ENCODE measurements around the gene ACOT13.
"Not testable (repeated sequence)": the region's sequence is repeated elsewhere in the genome, so short reads cannot be mapped to it uniquely, and the experiment has no call there.

ACOT13 gene

DNA sequence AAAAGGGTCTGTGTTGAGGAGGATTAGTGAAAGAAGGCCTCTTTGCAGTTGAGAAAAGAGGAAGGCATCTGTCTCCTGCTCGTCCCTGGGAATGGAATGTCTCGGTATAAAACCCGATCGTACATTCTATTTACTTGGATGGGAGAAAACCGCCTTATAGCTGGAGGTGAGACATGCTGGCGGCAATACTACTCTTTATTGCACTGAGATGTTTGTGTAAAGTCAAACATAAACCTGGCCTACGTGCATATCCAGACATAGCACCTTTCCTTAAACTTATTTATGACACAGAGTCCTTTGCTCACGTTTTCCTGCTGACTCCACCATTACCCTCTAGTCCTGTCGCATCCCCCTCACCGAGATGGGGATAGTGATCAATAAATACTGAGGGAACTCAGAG, 4.6 kb upstream of the ACOT13 start:
- no peak for DNase-seq (ENCODE audit: low spot score)

DNA sequence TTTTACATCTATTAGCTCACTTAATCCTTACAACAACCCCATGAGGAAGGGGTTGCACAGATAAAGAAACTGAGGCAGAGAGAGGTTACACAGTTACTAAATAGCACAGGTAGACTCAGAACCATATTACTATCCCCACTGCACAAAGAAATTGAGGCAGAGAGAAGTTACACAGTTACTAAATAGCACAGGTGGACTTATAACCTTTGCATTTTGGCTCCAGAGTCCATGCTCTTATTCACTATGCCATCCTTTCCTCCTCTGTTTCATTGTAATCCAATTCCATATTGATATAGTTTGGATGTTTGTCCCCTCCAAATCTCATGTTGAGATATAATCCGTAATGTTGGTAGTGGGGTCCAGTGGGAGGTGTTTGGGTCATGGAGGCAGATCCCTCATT, 3.7 kb upstream of the ACOT13 start:
- DNase-seq (ENCODE audit: low spot score), result no peak

DNA sequence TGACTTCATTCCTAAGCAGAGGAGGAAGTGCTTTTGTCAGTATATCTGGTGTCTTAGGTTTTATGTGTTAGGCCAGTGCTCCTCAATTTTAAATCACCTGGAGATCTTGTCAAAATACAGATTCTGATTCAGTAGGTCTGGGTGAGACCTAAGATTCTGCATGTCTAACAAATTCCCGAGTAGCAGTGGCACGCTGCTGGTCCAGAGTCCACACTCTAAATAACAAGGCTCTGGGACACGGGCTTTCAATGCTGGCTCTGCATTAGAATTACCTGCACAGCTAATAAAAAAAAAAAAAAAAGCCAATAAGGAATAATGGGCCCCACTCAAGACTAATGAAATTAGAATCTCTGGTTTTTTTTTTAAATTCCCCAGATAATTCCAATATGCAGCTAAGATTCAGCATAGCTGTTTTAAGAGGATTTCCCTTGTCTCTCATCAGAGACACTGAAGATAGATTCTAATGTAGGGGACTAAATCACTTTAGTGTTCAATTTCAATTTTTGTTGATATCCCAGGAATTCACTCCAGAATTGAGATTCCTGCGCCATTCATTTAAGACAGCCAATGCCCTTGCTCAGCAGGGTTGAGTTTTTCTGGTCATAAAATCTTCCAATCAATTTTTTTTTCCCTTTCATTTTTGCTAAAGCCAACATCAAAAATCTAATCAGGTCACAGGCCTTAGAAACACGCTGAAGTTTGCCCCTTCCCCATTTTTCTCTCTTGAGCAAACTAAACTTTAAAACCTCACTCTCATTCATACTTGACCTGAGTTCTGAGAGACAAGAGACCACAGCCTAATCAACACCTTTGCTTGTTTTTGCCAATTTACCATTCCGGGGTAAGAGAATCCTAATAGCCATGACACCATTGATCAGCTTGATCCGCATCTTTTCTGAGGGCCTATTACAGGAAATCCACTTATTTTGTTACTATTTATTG, 2.6 kb upstream of the ACOT13 start:
- no peak for DNase-seq (ENCODE audit: low spot score)

DNA sequence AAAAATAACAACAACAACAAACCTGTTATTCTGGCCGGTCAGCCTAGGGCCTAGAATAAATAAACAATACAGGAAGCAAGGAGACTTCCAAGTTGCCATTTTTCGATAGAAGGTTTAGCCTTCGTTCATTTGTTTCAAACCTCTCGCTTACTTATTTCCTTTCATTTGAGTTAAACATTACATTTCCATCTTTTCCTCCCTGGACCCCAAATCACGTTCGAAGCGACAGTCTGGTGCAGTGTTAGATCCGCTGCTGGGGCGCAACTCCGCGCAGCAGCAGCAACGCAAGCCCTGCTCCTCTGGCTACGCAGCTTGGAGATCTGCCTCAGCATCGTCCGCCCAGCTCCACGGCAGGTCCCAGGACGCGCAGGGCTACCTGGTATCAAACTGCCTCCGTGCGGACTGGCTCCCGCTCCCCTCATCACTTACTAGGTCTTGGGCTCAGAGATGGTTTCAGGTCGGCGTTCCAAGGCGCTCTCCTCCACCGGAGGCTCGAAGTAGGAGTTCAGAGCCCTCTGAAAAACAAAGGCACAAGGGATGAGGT, 708 bp upstream of the ACOT13 start:
- peak; percentile 31 for DNase-seq (ENCODE audit: low spot score)

DNA sequence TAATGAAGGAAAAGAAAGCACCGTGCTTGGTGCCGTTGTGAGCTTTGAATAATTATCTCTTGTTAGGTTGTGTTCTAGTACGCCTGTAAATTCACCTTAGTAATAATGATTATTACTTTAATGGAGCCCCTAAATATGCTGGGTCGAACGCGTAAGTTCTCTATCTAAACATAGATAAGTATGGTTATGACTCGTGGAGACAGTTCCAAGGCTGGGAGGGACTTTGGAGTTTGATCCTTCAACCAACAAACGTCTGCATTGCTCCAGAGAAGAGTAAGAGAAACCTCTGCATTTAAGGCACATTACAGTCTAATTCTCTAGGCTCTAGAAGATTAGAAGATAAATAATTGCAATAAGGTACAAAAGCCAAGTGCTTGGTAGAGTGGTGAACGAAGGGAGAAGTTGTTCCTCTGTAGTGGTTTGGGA, 514 bp downstream of the ACOT13 start:
- no peak for DNase-seq (ENCODE audit: low spot score)

DNA sequence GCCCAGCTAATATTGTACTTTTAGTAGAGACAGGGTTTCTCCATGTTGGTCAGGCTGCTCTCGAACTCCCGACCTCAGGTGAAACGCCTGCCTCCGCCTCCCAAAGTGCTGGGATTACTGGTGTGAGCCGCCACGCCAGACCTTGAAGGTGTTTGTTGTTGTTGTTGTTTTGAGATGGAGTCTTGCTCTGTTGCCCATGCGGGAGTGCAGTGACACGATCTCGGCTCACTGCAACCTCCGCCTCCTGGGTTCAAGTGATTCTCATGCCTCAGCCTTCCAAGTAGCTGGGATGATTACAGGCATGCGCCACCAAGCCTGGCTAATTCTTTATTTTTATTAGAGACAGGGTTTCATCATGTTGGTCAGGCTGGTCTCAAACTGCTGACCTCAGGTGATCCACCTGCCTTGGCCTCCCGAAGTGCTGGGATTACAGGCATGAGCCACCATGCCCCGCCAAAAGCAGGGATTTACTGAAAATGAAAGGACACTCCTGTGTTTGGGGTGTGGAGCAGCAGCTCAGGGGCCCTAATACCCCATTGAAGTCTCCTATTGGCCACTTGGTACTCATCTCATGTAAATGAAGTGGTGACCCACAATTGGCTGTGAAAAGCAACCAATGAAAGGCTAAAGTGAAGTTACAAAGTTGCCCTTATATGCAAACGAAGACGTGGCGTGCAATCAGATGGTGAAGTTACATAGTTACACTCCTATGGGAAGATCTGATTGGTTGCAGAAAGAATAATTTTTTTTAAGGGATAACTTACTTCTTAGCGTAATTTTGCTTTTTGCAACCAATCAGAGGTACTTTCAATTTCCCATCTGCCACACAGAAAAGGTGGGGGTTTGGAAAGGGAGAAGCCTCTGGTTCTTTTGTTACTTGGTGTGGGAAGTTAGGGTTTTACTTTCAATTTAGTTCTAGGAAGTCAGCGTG, 1.5 kb downstream of the ACOT13 start:
- not testable (repeated sequence) for DNase-seq (ENCODE audit: low spot score)

DNA sequence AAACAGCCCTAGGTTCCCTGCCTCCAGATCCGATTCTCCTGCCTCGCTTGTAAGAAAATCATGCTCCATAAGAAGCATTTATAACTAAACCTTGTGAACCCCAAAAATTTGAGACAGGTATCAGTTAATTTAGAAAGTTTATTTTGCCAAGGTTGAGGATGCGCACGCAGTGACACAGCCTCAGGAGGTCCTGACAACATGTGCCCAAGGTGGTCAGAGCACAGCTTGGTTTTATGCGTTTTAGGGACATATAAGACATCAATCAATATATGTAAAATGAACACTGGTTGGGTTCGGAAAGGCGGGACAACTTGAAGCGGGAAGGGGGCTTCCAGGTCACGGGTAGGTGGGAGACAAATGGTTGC, 2.1 kb downstream of the ACOT13 start:
- DNase-seq (ENCODE audit: low spot score), result no peak

DNA sequence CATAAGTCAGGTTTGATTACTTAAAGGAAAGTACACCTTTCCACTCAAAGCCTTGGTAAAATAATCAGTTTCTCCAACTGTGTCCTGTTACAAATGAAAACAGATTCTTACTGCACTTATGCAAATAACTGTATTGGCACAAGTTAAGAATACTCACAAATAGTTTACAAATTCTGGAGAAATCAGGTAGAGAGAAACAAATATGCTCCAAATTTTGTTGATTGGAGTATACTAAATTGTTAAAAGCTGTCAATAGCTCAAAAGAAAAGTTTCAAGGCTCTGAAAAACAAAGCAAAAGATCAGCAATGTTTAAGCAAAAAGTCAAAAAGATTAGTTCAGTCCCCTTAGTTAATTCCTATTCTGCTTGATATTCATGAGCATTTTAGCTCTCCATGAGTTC, 3.6 kb downstream of the ACOT13 start:
- DNase-seq (ENCODE audit: low spot score), result not testable (repeated sequence)

DNA sequence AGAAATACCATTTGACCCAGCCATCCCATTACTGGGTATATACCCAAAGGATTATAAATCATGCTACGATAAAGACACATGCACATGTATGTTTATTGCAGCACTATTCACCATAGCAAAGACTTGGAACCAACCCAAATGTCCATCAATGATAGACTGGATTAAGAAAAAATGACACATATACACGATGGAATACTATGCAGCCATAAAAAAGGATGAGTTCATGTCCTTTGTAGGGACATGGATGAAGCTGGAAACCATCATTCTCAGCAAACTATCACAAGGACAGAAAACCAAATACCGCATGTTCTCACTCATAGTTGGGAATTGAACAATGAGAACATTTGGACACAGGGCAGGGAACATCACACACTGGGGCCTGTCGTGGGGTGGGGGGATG, 4.2 kb downstream of the ACOT13 start:
- DNase-seq (ENCODE audit: low spot score), result not testable (repeated sequence)

DNA sequence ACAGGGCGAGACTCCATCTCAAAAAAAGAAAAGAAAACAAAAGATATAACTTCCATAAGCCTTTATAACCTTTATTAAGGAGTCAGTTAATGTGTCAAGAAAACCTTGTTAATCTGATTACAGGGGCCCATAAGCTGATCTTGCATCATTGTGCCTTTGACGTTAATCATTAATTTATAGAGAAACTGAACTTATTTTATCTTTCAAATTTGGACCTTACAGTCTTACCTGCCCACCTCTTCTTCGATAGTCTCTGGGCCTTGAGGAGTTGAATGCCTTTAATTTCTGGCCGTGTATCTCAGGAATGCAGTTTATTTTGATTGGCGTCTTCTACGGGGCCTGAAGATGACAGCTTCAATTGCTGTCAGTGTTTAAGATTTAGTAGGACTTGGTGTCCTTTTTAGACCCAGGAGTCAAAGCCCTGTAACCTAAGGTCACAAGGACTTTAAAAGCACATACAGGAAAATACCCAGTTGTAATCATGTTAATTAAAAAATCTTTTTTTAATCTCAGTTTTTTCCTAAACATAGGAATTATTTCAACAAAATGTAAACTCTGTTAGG, 5.8 kb downstream of the ACOT13 start:
- DNase-seq (ENCODE audit: low spot score), result no peak

DNA sequence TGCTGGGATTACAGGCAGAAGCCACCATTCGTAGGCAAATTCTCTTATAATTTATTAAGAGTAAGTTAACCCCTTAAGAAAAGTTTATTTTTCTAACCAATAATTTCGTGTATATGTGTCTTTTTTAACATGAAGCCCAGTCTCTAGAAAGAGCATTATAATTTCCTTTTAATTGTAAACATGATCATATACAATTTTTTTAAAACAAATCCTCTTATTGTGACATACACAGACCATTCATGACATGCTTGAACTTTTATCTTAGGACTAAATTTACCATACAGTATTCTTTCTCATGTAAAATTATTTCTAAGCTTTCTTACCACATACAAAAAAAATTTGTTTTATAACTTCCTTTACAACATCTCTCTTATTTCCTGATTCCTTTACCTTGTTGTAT, 6.7 kb downstream of the ACOT13 start:
- no peak for DNase-seq (ENCODE audit: low spot score)

DNA sequence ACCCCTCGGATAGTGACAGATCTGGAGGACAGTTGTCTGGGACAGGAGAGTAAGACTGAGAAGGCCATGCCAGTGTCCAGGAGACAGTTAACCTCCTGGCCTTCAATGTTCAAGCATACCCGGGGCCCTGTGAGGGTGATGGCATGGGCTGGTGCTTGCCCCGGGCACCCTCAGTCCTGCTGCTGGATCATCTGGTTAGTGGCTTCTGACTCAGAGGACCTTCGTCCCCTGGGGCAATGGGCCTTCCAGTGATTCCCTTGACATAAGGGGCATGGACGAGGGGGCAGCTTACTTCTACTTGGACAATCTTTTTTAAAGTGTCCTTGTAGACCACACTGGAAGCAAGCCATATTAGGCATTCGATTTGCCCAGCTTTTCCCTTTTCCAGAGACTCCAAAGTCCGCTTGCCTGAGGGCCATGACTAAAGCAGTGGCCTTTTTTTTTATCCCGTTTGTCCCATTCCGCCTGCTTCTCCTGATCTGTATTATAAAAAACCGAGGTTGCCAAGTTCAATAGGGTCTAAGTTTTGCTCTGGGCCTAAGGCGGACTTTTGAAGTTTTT, 12.0 kb downstream of the ACOT13 start:
- DNase-seq (ENCODE audit: low spot score), result not testable (repeated sequence)

DNA sequence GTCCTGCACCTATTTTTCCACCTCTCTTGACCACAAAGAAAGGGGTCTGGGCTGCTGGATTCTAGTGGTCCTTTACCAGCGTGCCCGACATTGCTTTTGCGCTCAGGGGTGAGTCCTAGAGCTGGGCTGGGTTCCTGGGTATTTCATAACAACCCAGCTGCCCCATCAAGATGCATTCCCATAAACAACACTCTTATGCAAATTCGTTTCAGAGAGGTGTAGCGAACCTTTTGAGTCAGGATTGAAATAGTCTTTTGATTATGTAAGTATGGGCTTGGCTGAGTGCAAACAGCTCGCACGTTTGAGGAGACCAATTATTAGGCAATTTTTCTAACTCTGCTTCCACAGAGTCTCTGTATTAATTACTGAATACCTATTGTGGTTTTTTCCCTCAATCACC, 13.7 kb downstream of the ACOT13 start:
- no peak for DNase-seq (ENCODE audit: low spot score)

DNA sequence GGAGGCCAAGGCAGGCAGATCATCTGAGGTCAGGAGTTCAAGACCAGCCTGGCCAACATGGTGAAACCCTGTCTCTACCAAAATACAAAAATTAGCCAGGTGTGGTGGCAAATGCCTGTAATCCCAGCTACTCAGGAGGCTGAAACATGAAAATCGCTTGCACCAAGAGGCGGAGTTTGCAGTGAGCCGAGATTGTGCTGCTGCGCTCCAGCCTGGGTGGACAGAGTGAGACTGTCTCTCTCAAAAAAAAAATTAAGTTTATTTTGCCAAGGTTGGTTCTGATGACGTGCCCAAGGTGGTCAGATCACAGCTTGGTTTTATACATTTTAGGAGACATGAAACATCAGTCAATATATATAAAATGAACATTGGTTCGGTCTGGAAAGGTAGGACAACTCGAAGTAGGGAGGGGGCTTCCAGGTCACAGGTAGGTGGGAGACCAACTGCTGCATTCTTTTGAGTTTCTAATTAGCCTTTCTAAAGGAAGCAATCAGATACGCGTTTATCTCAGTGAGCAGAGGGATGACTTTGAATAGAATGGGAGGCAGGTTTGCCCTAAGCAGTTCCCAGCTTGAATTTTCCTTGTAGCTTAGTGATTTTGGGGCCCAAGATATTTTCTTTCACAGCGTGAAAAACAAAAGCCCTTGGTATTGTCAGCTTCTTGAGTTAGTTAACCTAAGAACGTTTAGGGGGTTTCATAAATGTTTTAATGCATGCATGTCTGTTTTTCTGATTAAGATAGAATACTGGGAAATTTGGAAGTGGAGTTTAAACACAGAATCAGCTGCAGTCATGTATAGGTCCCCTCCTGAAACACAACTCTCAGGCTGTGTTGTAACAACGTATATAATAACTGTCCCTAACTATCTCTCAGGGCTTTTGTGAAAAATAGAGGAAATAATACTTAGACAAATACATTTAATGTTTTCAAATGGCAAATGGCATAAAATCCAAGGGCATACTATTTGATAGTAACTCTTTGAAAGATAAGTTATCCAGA, 16.7 kb downstream of the ACOT13 start:
- DNase-seq (ENCODE audit: low spot score), result no peak

DNA sequence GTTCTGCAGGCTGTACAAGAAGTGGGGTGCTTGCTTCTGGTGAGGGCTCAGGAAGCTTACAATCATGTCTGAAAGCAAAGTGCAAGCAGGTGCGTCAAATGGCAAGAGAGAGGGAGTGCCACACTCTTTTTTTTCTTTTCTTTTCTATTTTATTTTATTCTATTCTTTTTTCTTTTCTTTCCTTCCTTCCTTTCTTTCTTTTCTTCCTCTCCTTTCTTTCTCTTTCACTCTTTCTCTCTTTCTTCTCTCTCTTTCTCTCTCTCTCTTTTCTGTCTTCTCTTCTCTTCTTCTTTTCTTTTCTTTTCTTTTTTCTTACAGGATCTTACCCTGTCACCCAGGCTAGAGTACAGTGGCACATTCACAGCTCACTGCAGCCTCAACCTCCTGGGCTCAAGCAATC, 19.5 kb downstream of the ACOT13 start:
- DNase-seq (ENCODE audit: low spot score), result no peak

DNA sequence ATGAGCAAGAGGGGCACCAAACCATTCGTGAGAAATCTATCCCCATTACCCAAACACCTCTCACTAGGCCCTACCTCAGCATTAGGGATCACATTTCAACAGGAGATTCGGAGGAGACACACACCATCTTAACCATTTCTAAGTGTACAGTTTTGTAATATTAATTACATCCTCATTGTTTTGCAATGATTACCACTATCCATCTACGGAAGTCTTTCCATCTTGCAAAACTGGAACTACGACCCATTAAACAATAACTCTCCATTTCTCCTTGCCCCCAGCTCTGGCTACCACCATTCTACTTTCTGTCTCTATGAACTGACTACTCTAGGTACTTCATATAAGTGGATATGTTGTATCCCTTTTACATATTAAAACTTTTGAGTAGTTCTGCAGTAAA, 20.1 kb downstream of the ACOT13 start:
- DNase-seq (ENCODE audit: low spot score), result no peak

DNA sequence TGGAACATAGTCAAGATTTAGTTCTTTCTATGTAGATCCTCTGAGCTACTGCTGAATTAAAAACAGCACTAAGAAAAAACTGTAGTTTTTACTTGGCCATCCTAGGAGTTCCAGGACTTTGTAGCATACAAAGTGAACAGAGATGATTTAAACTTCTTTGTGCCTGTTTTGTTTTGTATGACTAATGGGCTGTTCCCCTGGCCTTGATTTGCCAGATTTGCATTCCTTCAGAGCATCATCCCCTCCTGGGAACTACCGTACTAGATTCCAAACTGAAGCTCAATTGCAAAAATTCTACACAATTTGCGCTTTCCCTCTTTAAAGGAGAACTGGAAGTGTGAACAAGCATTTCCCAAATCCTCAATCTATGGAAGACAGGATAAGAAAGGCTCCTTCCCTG, 23.1 kb downstream of the ACOT13 start:
- DNase-seq (ENCODE audit: low spot score), result no peak

DNA sequence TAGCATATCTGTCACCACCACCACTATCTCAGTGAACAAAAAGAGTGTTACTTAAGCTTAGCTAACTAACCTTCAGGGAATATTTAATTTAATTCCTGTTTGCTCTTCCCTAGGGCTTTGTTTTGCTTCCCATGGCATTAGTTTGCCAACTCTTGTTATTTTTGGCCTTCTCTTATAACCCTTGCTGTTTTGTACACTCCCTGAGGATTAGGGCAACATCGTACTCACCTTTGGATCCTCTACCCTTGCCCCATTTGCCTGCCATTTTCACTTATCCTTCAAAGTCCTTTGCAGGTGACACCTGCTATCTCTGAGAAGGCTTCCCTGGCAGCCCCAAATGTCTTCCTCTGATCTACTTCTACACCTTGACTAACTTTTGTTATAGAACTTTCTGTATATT, 23.7 kb downstream of the ACOT13 start:
- DNase-seq (ENCODE audit: low spot score), result no peak

DNA sequence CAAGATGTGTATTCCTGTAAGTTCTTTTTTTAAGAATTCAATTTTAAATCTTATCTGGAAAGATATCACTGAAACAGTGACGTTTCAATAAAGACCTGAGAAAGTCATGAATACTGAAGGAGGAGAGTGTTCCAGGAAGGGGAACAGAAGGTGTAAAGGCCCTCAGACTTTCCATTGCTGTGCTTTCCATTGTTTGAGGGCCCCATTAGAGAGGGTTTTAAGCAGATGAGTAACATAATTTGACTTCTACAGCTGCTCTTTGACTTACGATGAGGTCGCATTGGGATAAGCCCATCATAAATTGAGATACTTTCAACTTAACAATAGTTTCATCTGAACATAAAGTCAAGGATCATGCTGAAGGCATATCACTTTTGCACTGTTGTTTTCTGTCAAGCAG, 24.7 kb downstream of the ACOT13 start:
- DNase-seq (ENCODE audit: low spot score), result no peak

DNA sequence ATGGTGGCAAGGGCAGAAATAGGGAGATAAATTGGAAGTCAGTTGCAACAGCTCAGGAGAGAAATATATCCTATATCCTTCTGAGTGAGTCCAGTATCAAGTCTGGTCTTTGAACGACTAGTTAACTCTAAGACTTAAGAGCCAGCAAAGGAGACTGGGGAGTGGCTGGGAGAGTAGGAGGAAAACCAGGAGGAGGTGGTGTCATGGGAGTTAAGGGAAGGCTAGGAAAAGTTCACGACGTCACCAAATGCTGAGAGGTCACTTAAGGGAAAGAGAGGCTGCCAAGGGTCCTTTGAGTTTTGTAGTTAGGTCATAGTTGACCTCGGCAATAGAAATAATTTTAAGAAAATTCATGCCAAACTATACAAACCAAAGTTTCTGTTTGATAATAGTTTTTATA, 25.1 kb downstream of the ACOT13 start:
- DNase-seq (ENCODE audit: low spot score), result no peak

DNA sequence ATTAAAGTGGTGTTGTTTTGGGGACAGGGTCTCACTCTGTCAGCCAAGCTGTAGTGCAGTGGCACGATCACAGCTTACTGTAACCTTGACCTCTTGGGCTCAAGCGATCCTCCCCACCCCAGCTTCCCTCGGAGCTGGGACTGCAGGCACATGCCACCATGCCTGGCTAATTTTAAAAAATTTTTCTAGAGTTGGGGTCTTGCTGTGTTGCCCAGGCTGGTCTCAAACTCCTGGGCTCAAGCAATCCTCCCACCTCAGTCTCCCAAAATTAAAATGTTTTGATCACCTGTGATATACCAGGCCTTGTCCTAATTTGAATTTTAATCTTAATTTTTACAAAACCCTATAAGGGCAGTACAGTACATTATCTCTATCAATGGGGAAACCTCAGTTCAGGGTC, 25.5 kb downstream of the ACOT13 start:
- no peak for DNase-seq (ENCODE audit: low spot score)
